ENCODE measurements around the gene WRAP73.

The WRAP73 gene

DNA sequence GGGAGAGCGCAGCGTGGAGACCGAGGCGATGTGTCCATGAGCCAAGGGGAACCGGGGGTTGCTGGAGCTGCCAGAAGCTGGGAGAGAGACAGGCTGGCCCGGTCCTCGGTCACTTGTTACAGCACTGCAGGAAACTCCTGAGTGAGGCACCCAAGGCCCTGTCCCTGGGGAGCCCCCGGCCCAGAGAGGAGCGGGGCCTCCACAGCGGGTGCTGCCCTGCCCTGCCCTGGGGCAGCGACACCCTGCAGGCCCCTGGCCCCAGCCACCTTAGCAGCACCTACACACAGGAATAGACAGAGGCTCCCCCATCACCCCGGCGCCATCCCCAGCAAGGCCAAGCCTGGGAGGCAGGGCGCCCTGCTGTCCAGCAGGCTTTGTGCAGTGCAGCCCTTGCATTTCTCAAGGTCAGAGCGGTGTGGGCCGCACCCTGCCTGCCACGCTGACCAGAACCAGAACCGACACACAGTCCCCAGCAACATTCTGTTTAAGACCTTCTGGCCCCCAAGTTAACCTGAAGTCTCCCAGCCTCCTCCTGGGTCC is 32.0 kb downstream of the WRAP73 start:
- TF ChIP-seq, protein P1, sequence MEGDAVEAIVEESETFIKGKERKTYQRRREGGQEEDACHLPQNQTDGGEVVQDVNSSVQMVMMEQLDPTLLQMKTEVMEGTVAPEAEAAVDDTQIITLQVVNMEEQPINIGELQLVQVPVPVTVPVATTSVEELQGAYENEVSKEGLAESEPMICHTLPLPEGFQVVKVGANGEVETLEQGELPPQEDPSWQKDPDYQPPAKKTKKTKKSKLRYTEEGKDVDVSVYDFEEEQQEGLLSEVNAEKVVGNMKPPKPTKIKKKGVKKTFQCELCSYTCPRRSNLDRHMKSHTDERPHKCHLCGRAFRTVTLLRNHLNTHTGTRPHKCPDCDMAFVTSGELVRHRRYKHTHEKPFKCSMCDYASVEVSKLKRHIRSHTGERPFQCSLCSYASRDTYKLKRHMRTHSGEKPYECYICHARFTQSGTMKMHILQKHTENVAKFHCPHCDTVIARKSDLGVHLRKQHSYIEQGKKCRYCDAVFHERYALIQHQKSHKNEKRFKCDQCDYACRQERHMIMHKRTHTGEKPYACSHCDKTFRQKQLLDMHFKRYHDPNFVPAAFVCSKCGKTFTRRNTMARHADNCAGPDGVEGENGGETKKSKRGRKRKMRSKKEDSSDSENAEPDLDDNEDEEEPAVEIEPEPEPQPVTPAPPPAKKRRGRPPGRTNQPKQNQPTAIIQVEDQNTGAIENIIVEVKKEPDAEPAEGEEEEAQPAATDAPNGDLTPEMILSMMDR (IDR thresholded peaks at IDR 0.05; ENCODE audit: borderline replicate concordance, insufficient read depth, low read depth, low read length) = no peak
- H3K4me3 ChIP-seq (ENCODE audit: low read depth, low read length) = no peak overlapping the region

- no peak overlapping the region for H3K4me3 ChIP-seq (ENCODE audit: low read depth, low read length)
- TF ChIP-seq, protein P1 (IDR thresholded peaks at IDR 0.05; ENCODE audit: borderline replicate concordance, insufficient read depth, low read depth, low read length) = no peak
Measured at GRCh38 chr1:3616861-3617260, 33.0 kb downstream of the WRAP73 start.

GRCh38 chr1:3614755-3615742 is 34.9 kb downstream of the WRAP73 start:
- TF ChIP-seq, protein P1 (IDR thresholded peaks at IDR 0.05; ENCODE audit: borderline replicate concordance, insufficient read depth, low read depth, low read length) = peak; percentile 73

DNA sequence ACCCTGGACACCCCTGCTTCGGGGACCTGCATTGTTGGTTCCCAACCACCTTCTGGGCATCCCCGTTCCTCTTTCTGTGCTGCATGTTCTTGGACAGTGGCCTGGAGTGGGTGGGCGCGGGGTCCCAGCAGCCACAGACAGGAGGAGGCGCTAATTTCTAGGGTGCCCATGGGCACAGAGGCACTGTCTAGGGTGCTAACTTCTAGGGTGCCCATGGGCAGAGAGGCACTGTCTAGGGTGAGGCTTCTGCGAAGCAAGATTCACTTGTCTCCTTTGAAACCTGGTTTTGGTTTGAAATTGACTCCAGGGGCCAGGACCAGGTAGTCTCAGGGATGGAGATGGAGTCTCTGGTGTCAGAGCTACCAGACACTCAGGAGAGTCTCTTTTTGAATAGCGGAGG is 37.8 kb downstream of the WRAP73 start:
- TF ChIP-seq, protein P1 (IDR thresholded peaks at IDR 0.05; ENCODE audit: borderline replicate concordance, insufficient read depth, low read depth, low read length) = no peak
- no peak overlapping the region for H3K4me3 ChIP-seq (ENCODE audit: low read depth, low read length)

More at GRCh38 chr1:3614755-3615742, 34.9 kb downstream of the WRAP73 start:
- H3K4me3 ChIP-seq (ENCODE audit: low read depth, low read length) = no peak overlapping the region

- TF ChIP-seq, protein P1 (IDR thresholded peaks at IDR 0.05; ENCODE audit: borderline replicate concordance, insufficient read depth, low read depth, low read length) = no peak
- no peak within 1 kb of the TSS for H3K4me3 ChIP-seq (ENCODE audit: low read depth, low read length)
Measured at GRCh38 chr1:3611170-3612019, 38.5 kb downstream of the WRAP73 start, which contains the start of gene MEGF6. MEGF6 (minus strand) TSS chr1:3611508; CDS start chr1:3611268, 240 bp downstream.

- H3K4me3 ChIP-seq (ENCODE audit: low read depth, low read length) = no peak overlapping the region
- TF ChIP-seq, protein P1 (IDR thresholded peaks at IDR 0.05; ENCODE audit: borderline replicate concordance, insufficient read depth, low read depth, low read length) = no peak
Measured at GRCh38 chr1:3610527-3611169, 39.3 kb downstream of the WRAP73 start.

Measured in GM12875 (cell line).